Activated gamma-delta T cell treated with Interleukin-2 at 50 U/mL for 16 hours (primary cell): ENCODE measurements around the gene ABHD17B.
"Not testable (repeated sequence)": the region's sequence is repeated elsewhere in the genome, so short reads cannot be mapped to it uniquely, and the experiment has no call there.

ENCODE experiments used
- DNase-seq: peaks from one replicate; pipeline ENCODE4 v3.0.0-alpha.2; 2020

The ABHD17B gene

GRCh38 chr9:71911061-71911907 is at the start of gene ABHD17B, which contains the start of gene C9orf85:
TSS of gene ABHD17B (minus strand) at chr9:71911193. CDS start at chr9:71875080, 36,113 bp downstream.
TSS of gene C9orf85 (plus strand) at chr9:71911639. CDS start at chr9:71911735, 96 bp downstream.
- DNase-seq = peak; percentile 96

- no peak for DNase-seq
Measured at GRCh38 chr9:71955300-71955915, 44.4 kb upstream of the ABHD17B start.

GRCh38 chr9:71954652-71955051 is 43.7 kb upstream of the ABHD17B start:
- not testable (repeated sequence) for DNase-seq

- DNase-seq = no peak
Measured at GRCh38 chr9:71944754-71945375, 33.9 kb upstream of the ABHD17B start.

- no peak for DNase-seq
Measured at GRCh38 chr9:71941998-71942567, 31.1 kb upstream of the ABHD17B start.

GRCh38 chr9:71941060-71941568 is 30.1 kb upstream of the ABHD17B start:
- DNase-seq = no peak

- no peak for DNase-seq
Measured at GRCh38 chr9:71937898-71938297, 26.9 kb upstream of the ABHD17B start.

- no peak for DNase-seq
Measured at GRCh38 chr9:71937070-71937625, 26.2 kb upstream of the ABHD17B start.

GRCh38 chr9:71936066-71936465 is 25.1 kb upstream of the ABHD17B start:
- DNase-seq = no peak

- no peak for DNase-seq
Measured at GRCh38 chr9:71931166-71931565, 20.2 kb upstream of the ABHD17B start.

- DNase-seq = no peak
Measured at GRCh38 chr9:71929791-71930440, 18.9 kb upstream of the ABHD17B start.

GRCh38 chr9:71929223-71929622 is 18.2 kb upstream of the ABHD17B start:
- DNase-seq = no peak

- no peak for DNase-seq
Measured at GRCh38 chr9:71928806-71929205, 17.8 kb upstream of the ABHD17B start.

- DNase-seq = no peak
Measured at GRCh38 chr9:71928376-71928775, 17.4 kb upstream of the ABHD17B start.

- DNase-seq = no peak
Measured at GRCh38 chr9:71925834-71926233, 14.8 kb upstream of the ABHD17B start.

GRCh38 chr9:71924576-71924975 is 13.6 kb upstream of the ABHD17B start:
- no peak for DNase-seq

GRCh38 chr9:71921190-71921814 is 10.3 kb upstream of the ABHD17B start:
- no peak for DNase-seq

GRCh38 chr9:71920456-71921189 is 9.6 kb upstream of the ABHD17B start:
- no peak for DNase-seq

- no peak for DNase-seq
Measured at GRCh38 chr9:71918419-71918818, 7.4 kb upstream of the ABHD17B start.

GRCh38 chr9:71916834-71917534 is 6.0 kb upstream of the ABHD17B start:
- no peak for DNase-seq
